C4-2B (cell line): ENCODE results near the gene SLCO4A1.

Experiments
- ZFX ChIP-seq: fragments of 450-650 bp; IDR thresholded peaks from 2 replicates; pipeline ENCODE4 v1.6.1; 2017
- TF ChIP-seq, protein P1 (sequence below): fragments of 450-650 bp; conservative IDR thresholded peaks from 2 replicates; pipeline ENCODE4 v1.5.1; 2017; ENCODE audit warnings: mild to moderate bottlenecking

DNA sequence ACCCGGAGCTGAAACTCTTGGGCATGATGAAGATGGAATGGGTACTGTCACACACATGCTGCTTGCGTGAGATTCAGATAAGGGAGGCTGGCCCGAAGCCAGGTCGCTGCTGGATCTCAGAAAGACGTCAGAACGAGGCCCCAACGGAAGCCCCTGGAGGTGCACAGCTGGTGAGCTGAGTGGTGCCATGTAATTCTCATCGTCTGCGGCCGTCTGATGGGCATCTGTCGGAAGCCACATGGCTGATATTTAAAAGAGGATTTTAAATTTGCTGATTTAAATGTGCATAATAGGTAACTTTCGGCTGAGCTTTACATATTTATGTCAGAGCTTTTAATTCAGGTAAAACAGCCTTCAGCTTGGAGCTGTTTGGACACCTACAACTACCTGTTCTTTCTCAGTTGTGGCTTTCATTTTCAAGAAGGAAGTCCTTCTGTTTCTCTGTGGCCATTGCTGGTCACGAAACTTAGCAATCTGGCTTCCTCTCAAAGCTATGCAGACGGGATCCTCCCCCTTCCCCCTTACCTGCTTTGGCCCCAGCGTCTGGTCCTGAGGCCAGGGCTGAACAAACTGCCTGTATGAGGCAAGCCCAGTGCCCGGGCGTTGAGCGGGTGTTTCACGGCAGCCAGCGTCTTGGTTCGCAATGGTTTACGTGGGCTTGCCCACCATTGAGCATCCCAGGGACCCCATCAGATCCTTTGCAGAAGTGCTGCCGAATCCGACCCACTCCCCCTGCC, 9.2 kb downstream of the SLCO4A1 start:
- TF ChIP-seq, protein P1, sequence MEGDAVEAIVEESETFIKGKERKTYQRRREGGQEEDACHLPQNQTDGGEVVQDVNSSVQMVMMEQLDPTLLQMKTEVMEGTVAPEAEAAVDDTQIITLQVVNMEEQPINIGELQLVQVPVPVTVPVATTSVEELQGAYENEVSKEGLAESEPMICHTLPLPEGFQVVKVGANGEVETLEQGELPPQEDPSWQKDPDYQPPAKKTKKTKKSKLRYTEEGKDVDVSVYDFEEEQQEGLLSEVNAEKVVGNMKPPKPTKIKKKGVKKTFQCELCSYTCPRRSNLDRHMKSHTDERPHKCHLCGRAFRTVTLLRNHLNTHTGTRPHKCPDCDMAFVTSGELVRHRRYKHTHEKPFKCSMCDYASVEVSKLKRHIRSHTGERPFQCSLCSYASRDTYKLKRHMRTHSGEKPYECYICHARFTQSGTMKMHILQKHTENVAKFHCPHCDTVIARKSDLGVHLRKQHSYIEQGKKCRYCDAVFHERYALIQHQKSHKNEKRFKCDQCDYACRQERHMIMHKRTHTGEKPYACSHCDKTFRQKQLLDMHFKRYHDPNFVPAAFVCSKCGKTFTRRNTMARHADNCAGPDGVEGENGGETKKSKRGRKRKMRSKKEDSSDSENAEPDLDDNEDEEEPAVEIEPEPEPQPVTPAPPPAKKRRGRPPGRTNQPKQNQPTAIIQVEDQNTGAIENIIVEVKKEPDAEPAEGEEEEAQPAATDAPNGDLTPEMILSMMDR, result no peak
- TF ChIP-seq ZFX, result no peak
